PC-9 (cell line): Measurements from ENCODE around the gene NACC2. TPM values are rescaled to one million over a fixed set of nuclear protein-coding genes. Genes with fewer than 3 reads are reported as not detected.

Experiments used
- BruUV-seq: library from RNA; stranded (reverse); fragments of 400-500 nt; replicated peaks from 2 replicates; lab custom pipeline; 2021; lab: Mats Ljungman, UMichigan
- CTCF ChIA-PET: fragments of 300-600 bp; sonication (Branson Sonifier 250); formaldehyde crosslinking; loops from one replicate; lab custom pipeline; 2022; ENCODE audit warnings: antibody characterized with exemption; lab: Charles Lee
- POLR2A ChIA-PET: fragments of 300-600 bp; sonication (Branson Sonifier 250); formaldehyde crosslinking; loops from one replicate; lab custom pipeline; 2022; ENCODE audit warnings: antibody characterized with exemption; ENCODE audit not compliant: unreplicated experiment; lab: Charles Lee
- DNase-seq, 2 experiments: peaks; one replicate each; pipeline versions ENCODE4 v3.0.0 to v3.0.0-alpha.2; 2015 to 2022; ENCODE audit warnings: mixed read lengths in 1 of 2
- H2AFZ ChIP-seq: fragments of 200-600 bp; sonication (generic); 2 replicates; pipeline ENCODE4 v1.8.1; 2017; ENCODE audit warnings: antibody characterized with exemption
- H3F3A ChIP-seq: fragments of 200-600 bp; sonication (generic); 2 replicates; pipeline ENCODE4 v1.8.1; 2017; ENCODE audit warnings: antibody characterized with exemption, mild to moderate bottlenecking, low read depth; ENCODE audit not compliant: insufficient read depth
- H3K27ac ChIP-seq: fragments of 200-600 bp; sonication (generic); 2 replicates; pipeline ENCODE4 v1.6.1; 2016; ENCODE audit warnings: mixed run types
- H3K27me3 ChIP-seq: fragments of 200-600 bp; sonication (generic); 2 replicates; pipeline ENCODE4 v1.6.1; 2016; ENCODE audit warnings: low read depth, mixed run types; ENCODE audit not compliant: insufficient read depth
- H3K36me3 ChIP-seq: fragments of 200-600 bp; sonication (generic); 2 replicates; pipeline ENCODE4 v1.6.1; 2016; ENCODE audit warnings: low read depth, mixed run types
- H3K4me1 ChIP-seq: fragments of 200-600 bp; sonication (generic); replicated peaks from 2 replicates; pipeline ENCODE4 v1.6.1; 2016; ENCODE audit warnings: mixed run types; ENCODE audit not compliant: insufficient read depth
- H3K4me2 ChIP-seq: fragments of 200-600 bp; sonication (generic); 2 replicates; pipeline ENCODE4 v1.6.1; 2017; ENCODE audit warnings: mixed run types
- H3K4me3 ChIP-seq: fragments of 200-600 bp; sonication (generic); 2 replicates; pipeline ENCODE4 v1.6.1; 2016; ENCODE audit warnings: mixed run types
- H3K79me2 ChIP-seq: fragments of 200-600 bp; sonication (generic); 2 replicates; pipeline ENCODE4 v1.6.1; 2017; ENCODE audit warnings: low read depth, mixed run types
- H3K9me2 ChIP-seq: fragments of 200-600 bp; sonication (generic); 2 replicates; pipeline ENCODE4 v1.8.1; 2017; ENCODE audit warnings: mild to moderate bottlenecking; ENCODE audit not compliant: insufficient read depth
- H3K9me3 ChIP-seq: fragments of 200-600 bp; sonication (generic); 2 replicates; pipeline ENCODE4 v1.8.1; 2016; ENCODE audit warnings: low read depth; ENCODE audit not compliant: insufficient read depth
- H4K20me1 ChIP-seq: fragments of 200-600 bp; sonication (generic); 2 replicates; pipeline ENCODE4 v1.8.1; 2017; ENCODE audit not compliant: insufficient read depth
- CTCF ChIP-seq: fragments of 200-600 bp; sonication (generic); conservative IDR thresholded peaks from 2 replicates; pipeline ENCODE4 v1.6.1; 2017; ENCODE audit warnings: mixed run types, antibody characterized with exemption, mild to moderate bottlenecking, moderate library complexity
- EZH2 ChIP-seq: fragments of 200-600 bp; sonication (generic); IDR thresholded peaks from 2 replicates; pipeline ENCODE4 v1.8.0; 2017; ENCODE audit warnings: antibody characterized with exemption, low read depth
- intact Hi-C: fragments of 100-400 bp; cut with micrococcal nuclease; formaldehyde crosslinking; loops from one replicate; pipeline ENCODE4 v1.10.0; 2022; ENCODE audit not compliant: unreplicated experiment
- total RNA-seq: library from RNA; stranded (reverse); gene quantifications from 2 replicates; pipeline ENCODE4 v1.2.3, GENCODE V29; 2021

NACC2 gene
- total RNA-seq, 1 experiment from 2014 or later, result 22.4 TPM

- ChIA-PET POLR2A (no interaction called here), CTCF (interaction anchor here (0.6 kb wide), 1 partner anchor 142 kb away, joined by 5 read pairs; no protein-coding TSS in a partner anchor)
- TF ChIP-seq CTCF (no peak), EZH2 (no peak)
- no peaks in the 10 kb centered on the region for H3K4me1 ChIP-seq
- no peaks in the 10 kb centered on the region for H3K9me3 ChIP-seq
- H3K27me3 ChIP-seq, result no peaks in the 10 kb centered on the region
- H3K9me2 ChIP-seq, result no peaks in the 10 kb centered on the region
- no peaks in the 10 kb centered on the region for H4K20me1 ChIP-seq
- H3K4me3 ChIP-seq, result no peak overlapping the region
- H3K79me2 ChIP-seq, result no peaks in the 10 kb centered on the region
- no peaks in the 10 kb centered on the region for H3F3A ChIP-seq
- no peaks in the 10 kb centered on the region for H3K36me3 ChIP-seq
- intact Hi-C loops, result no loop called here
- no TSS peak for BruUV-seq
- H2AFZ ChIP-seq, result no peak overlapping the region
- DNase-seq, result no peak
- H3K4me2 ChIP-seq, result no peak overlapping the region
- H3K27ac ChIP-seq, result no peak overlapping the region
Measured at GRCh38 chr9:135989722-135990467, 105.2 kb downstream of the NACC2 start.

- Histone ChIP-seq H3K79me2 (no peaks in the 10 kb centered on the region), H3K9me3 (no peaks in the 10 kb centered on the region), H3K27me3 (no peaks in the 10 kb centered on the region), H2AFZ (no peak overlapping the region), H3K4me3 (no peak overlapping the region), H4K20me1 (no peaks in the 10 kb centered on the region), H3K27ac (no peak overlapping the region), H3K36me3 (no peaks in the 10 kb centered on the region), H3K9me2 (no peaks in the 10 kb centered on the region), H3K4me2 (no peak overlapping the region), H3K4me1 (no peaks in the 10 kb centered on the region), H3F3A (no peaks in the 10 kb centered on the region)
- TF ChIP-seq EZH2 (no peak), CTCF (no peak)
- no TSS peak for BruUV-seq
- ChIA-PET POLR2A (no interaction called here), CTCF (no interaction called here)
- intact Hi-C loops, result no loop called here
- no peak for DNase-seq
Measured at GRCh38 chr9:135989157-135989556, 105.9 kb downstream of the NACC2 start.

- no peaks in the 10 kb centered on the region for H3K36me3 ChIP-seq
- intact Hi-C loops, result no loop called here
- H2AFZ ChIP-seq, result no peak overlapping the region
- ChIA-PET CTCF (no interaction called here), POLR2A (no interaction called here)
- H3K27ac ChIP-seq, result no peak overlapping the region
- H3K4me3 ChIP-seq, result no peak overlapping the region
- no peaks in the 10 kb centered on the region for H3K79me2 ChIP-seq
- no TSS peak for BruUV-seq
- no peak overlapping the region for H3K4me2 ChIP-seq
- no peaks in the 10 kb centered on the region for H3K9me2 ChIP-seq
- H3K9me3 ChIP-seq, result no peaks in the 10 kb centered on the region
- DNase-seq, result no peak
- H3K4me1 ChIP-seq, result no peaks in the 10 kb centered on the region
- no peak for TF ChIP-seq EZH2
- no peak for TF ChIP-seq CTCF
- no peaks in the 10 kb centered on the region for H4K20me1 ChIP-seq
- H3F3A ChIP-seq, result no peaks in the 10 kb centered on the region
- no peaks in the 10 kb centered on the region for H3K27me3 ChIP-seq
Measured at GRCh38 chr9:135988493-135988892, 106.6 kb downstream of the NACC2 start.
